ENCODE measurements around the gene RAB10. TPM values are rescaled to one million over a fixed set of nuclear protein-coding genes. Genes with fewer than 3 reads are reported as not detected.

The RAB10 gene
- total and polyA plus RNA-seq, 9 of the 15 experiments (the other 6 are each of a cell fraction or from before 2014, with no cell fraction given), result 25.1 to 214 (median 157) TPM

DNA sequence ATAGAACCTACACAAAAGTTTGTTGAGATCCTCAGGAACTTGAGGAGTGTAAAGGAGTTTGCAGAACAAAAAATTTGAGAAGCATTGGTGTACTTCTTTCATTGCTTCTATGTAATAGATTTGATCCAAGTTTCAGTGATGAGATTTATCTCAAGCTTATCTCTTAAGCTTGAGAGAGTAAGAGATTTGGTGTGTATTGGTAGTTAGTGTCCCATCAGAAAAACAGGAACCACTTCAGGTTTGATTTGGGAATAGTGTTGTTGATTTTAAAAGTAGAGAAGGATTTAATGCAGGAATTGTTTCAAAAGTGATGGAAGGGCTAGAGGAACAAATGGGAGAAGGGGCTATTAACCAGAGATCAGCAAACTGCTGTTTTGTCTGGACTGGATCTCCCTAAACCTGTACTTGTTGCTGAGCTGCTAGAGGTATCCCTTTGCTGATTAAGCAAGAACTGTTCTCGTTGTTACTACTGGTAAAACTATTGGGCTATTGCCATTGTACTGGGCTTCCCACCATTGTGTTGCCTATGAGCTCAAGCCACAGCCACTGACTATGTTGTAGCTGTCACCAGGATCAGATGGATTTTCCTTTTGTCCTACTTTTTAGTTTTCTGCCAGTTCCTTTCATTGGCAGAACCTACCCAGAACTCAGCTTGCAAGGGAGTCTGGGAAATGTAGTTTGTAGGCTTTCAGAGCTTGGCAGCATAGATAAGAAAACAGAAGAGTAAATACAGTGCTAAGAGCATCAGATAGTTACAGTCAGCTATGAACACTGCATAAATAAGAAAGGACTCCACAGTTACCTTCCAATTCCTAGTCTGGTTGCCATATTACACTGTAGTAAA, 39.3 kb downstream of the RAB10 start (continued):
- TF ChIP-seq, protein P1, sequence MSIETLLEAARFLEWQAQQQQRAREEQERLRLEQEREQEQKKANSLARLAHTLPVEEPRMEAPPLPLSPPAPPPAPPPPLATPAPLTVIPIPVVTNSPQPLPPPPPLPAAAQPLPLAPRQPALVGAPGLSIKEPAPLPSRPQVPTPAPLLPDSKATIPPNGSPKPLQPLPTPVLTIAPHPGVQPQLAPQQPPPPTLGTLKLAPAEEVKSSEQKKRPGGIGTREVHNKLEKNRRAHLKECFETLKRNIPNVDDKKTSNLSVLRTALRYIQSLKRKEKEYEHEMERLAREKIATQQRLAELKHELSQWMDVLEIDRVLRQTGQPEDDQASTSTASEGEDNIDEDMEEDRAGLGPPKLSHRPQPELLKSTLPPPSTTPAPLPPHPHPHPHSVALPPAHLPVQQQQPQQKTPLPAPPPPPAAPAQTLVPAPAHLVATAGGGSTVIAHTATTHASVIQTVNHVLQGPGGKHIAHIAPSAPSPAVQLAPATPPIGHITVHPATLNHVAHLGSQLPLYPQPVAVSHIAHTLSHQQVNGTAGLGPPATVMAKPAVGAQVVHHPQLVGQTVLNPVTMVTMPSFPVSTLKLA (conservative IDR thresholded peaks at IDR 0.05), result peak in 1 of 2 experiments; percentile 32; a peak in 1 of 4 replicates
- TF ChIP-seq, protein P2, sequence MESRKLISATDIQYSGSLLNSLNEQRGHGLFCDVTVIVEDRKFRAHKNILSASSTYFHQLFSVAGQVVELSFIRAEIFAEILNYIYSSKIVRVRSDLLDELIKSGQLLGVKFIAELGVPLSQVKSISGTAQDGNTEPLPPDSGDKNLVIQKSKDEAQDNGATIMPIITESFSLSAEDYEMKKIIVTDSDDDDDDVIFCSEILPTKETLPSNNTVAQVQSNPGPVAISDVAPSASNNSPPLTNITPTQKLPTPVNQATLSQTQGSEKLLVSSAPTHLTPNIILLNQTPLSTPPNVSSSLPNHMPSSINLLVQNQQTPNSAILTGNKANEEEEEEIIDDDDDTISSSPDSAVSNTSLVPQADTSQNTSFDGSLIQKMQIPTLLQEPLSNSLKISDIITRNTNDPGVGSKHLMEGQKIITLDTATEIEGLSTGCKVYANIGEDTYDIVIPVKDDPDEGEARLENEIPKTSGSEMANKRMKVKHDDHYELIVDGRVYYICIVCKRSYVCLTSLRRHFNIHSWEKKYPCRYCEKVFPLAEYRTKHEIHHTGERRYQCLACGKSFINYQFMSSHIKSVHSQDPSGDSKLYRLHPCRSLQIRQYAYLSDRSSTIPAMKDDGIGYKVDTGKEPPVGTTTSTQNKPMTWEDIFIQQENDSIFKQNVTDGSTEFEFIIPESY (CRISPR knock-in tag; IDR thresholded peaks at IDR 0.05), result no peak
- TF ChIP-seq ESRRA (IDR thresholded peaks at IDR 0.05; ENCODE audit: borderline replicate concordance, low read depth) (no peak), COPS2 (conservative IDR thresholded peaks at IDR 0.05) (no peak), RUNX1 (IDR thresholded peaks at IDR 0.05; ENCODE audit: low read depth) (no peak), YY1 (IDR thresholded peaks at IDR 0.05; ENCODE audit: borderline replicate concordance in 1 of 3, control insufficient read depth in 1 of 3, extremely low read depth in 1 of 3, insufficient read depth in 3 of 3, insufficient read length in 1 of 3, insufficient replicate concordance in 2 of 3, low read depth in 1 of 3, low read length in 2 of 3) (peak in 1 of 3 experiments; percentile 9), HDAC2 (IDR thresholded peaks at IDR 0.05) (peak; percentile 59; the same call in 1 of the 2 replicates), KLF1 (tag; IDR thresholded peaks at IDR 0.05) (no peak), SMAD4 (CRISPR knock-in tag; conservative IDR thresholded peaks at IDR 0.05) (no peak), CCNT2 (IDR thresholded peaks at IDR 0.05; ENCODE audit: borderline replicate concordance, extremely low read depth, insufficient read length, low read depth, low read length) (no peak)
- TF ChIP-seq, protein P3, sequence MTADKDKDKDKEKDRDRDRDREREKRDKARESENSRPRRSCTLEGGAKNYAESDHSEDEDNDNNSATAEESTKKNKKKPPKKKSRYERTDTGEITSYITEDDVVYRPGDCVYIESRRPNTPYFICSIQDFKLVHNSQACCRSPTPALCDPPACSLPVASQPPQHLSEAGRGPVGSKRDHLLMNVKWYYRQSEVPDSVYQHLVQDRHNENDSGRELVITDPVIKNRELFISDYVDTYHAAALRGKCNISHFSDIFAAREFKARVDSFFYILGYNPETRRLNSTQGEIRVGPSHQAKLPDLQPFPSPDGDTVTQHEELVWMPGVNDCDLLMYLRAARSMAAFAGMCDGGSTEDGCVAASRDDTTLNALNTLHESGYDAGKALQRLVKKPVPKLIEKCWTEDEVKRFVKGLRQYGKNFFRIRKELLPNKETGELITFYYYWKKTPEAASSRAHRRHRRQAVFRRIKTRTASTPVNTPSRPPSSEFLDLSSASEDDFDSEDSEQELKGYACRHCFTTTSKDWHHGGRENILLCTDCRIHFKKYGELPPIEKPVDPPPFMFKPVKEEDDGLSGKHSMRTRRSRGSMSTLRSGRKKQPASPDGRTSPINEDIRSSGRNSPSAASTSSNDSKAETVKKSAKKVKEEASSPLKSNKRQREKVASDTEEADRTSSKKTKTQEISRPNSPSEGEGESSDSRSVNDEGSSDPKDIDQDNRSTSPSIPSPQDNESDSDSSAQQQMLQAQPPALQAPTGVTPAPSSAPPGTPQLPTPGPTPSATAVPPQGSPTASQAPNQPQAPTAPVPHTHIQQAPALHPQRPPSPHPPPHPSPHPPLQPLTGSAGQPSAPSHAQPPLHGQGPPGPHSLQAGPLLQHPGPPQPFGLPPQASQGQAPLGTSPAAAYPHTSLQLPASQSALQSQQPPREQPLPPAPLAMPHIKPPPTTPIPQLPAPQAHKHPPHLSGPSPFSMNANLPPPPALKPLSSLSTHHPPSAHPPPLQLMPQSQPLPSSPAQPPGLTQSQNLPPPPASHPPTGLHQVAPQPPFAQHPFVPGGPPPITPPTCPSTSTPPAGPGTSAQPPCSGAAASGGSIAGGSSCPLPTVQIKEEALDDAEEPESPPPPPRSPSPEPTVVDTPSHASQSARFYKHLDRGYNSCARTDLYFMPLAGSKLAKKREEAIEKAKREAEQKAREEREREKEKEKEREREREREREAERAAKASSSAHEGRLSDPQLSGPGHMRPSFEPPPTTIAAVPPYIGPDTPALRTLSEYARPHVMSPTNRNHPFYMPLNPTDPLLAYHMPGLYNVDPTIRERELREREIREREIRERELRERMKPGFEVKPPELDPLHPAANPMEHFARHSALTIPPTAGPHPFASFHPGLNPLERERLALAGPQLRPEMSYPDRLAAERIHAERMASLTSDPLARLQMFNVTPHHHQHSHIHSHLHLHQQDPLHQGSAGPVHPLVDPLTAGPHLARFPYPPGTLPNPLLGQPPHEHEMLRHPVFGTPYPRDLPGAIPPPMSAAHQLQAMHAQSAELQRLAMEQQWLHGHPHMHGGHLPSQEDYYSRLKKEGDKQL (CRISPR knock-in tag; IDR thresholded peaks at IDR 0.05; ENCODE audit: borderline replicate concordance), result no peak
- TF ChIP-seq, protein P4, sequence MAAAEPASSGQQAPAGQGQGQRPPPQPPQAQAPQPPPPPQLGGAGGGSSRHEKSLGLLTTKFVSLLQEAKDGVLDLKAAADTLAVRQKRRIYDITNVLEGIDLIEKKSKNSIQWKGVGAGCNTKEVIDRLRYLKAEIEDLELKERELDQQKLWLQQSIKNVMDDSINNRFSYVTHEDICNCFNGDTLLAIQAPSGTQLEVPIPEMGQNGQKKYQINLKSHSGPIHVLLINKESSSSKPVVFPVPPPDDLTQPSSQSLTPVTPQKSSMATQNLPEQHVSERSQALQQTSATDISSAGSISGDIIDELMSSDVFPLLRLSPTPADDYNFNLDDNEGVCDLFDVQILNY (CRISPR knock-in tag; IDR thresholded peaks at IDR 0.05), result no peak
